Brain microvascular endothelial cell (primary cell): ENCODE results near the gene TBC1D1.

ENCODE experiments used
- DNase-seq: peaks from one replicate; pipeline ENCODE4 v3.0.0-alpha.2; 2020
- H3K27ac ChIP-seq: fragments of 250-450 bp; sonication (Bioruptor Pico); 2 replicates; pipeline ENCODE4 v1.5.1; 2020; ENCODE audit warnings: mild to moderate bottlenecking, moderate library complexity
- H3K27me3 ChIP-seq: fragments of 250-450 bp; sonication (Bioruptor Pico); replicated peaks from 2 replicates; pipeline ENCODE4 v1.5.1; 2020; ENCODE audit warnings: mild to moderate bottlenecking
- H3K36me3 ChIP-seq: fragments of 250-450 bp; sonication (Bioruptor Pico); replicated peaks from 2 replicates; pipeline ENCODE4 v1.5.1; 2020; ENCODE audit warnings: mild to moderate bottlenecking
- H3K4me3 ChIP-seq: 2 replicates; pipeline ENCODE4 v1.5.1; 2011; ENCODE audit warnings: low read depth, mild to moderate bottlenecking, control low read depth, low read length, moderate library complexity
- CTCF ChIP-seq: IDR thresholded peaks from 2 replicates; pipeline ENCODE4 v1.5.1; 2011; ENCODE audit warnings: low read depth, mild to moderate bottlenecking, moderate library complexity, low read length, control low read depth, inconsistent platforms; ENCODE audit errors: missing control alignments
- in situ Hi-C: cut with HindIII; loops from 2 replicates; pipeline ENCODE4 v1.10.0; 2017; ENCODE audit warnings: low sequenced_read_pairs, low pct_ligation_motif_present

Gene TBC1D1

GRCh38 chr4:38086151-38086848 lies 195.4 kb downstream of the TBC1D1 start:
- no peak overlapping the region for H3K4me3 ChIP-seq
- no peaks in the 10 kb centered on the region for H3K27me3 ChIP-seq
- no peak for TF ChIP-seq CTCF
- DNase-seq = no peak
- H3K27ac ChIP-seq = no peak overlapping the region
- no peaks in the 10 kb centered on the region for H3K36me3 ChIP-seq
- in situ Hi-C loops = no loop called here

GRCh38 chr4:38086849-38087226 lies 196.0 kb downstream of the TBC1D1 start:
- DNase-seq = no peak
- H3K4me3 ChIP-seq = no peak overlapping the region
- H3K36me3 ChIP-seq = no peaks in the 10 kb centered on the region
- no peaks in the 10 kb centered on the region for H3K27me3 ChIP-seq
- in situ Hi-C loops = no loop called here
- no peak overlapping the region for H3K27ac ChIP-seq
- TF ChIP-seq CTCF = no peak

GRCh38 chr4:38088321-38088720 lies 197.4 kb downstream of the TBC1D1 start:
- no peak for TF ChIP-seq CTCF
- Histone ChIP-seq H3K4me3 (no peak overlapping the region), H3K27ac (no peak overlapping the region), H3K27me3 (no peaks in the 10 kb centered on the region), H3K36me3 (no peaks in the 10 kb centered on the region)
- no peak for DNase-seq
- in situ Hi-C loops = no loop called here

GRCh38 chr4:38089961-38090360 lies 199.1 kb downstream of the TBC1D1 start:
- Histone ChIP-seq H3K27ac (no peak overlapping the region), H3K36me3 (no peaks in the 10 kb centered on the region)
- no peak for TF ChIP-seq CTCF

GRCh38 chr4:38090455-38091246 lies 199.8 kb downstream of the TBC1D1 start:
- in situ Hi-C loops = no loop called here
- no peak for DNase-seq
- Histone ChIP-seq H3K27me3 (no peaks in the 10 kb centered on the region), H3K36me3 (no peaks in the 10 kb centered on the region), H3K4me3 (no peak overlapping the region), H3K27ac (no peak overlapping the region)
- TF ChIP-seq CTCF = no peak

More at GRCh38 chr4:38089961-38090360, 199.1 kb downstream of the TBC1D1 start:
- in situ Hi-C loops = no loop called here
- Histone ChIP-seq H3K4me3 (no peak overlapping the region), H3K27me3 (no peaks in the 10 kb centered on the region)
- DNase-seq = no peak

GRCh38 chr4:38091636-38092035 lies 200.8 kb downstream of the TBC1D1 start:
- TF ChIP-seq CTCF = no peak
- Histone ChIP-seq H3K4me3 (no peak overlapping the region), H3K36me3 (peaks cover 2% of the 10 kb centered on the region), H3K27me3 (no peaks in the 10 kb centered on the region), H3K27ac (no peak overlapping the region)
- no peak for DNase-seq
- in situ Hi-C loops = no loop called here
